SK-N-SH treated with all-trans-retinoic acid at 6 μM for 48 hours (cell line): ENCODE results near the gene FAM171A1.

Source experiments
- ATAC-seq: fragments of 200-7000 bp; cut with Tn5 transposase; 3 replicates; pipeline ENCODE4 v1.9.1; 2020; ENCODE audit warnings: mild to moderate bottlenecking, moderate library complexity
- ARNTL ChIP-seq: fragments of 450-650 bp; formaldehyde crosslinking; IDR thresholded peaks from 2 replicates; pipeline ENCODE4 v1.5.0; 2020; ENCODE audit warnings: low read depth, mild to moderate bottlenecking, moderate library complexity, borderline replicate concordance
- CREB5 ChIP-seq: fragments of 250-450 bp; sonication (Bioruptor Pico); IDR thresholded peaks from 2 replicates; pipeline ENCODE4 v1.5.1; 2020; ENCODE audit warnings: low read depth, mild to moderate bottlenecking, moderate library complexity
- CSDC2 ChIP-seq: fragments of 250-450 bp; sonication (Bioruptor Pico); IDR thresholded peaks from 2 replicates; pipeline ENCODE4 v1.5.0; 2020; ENCODE audit warnings: mild to moderate bottlenecking, moderate library complexity
- CSRNP3 ChIP-seq: fragments of 250-450 bp; sonication (Bioruptor Pico); IDR thresholded peaks from 2 replicates; pipeline ENCODE4 v1.5.1; 2021; ENCODE audit warnings: mild to moderate bottlenecking, moderate library complexity
- ESRRG ChIP-seq: fragments of 250-450 bp; sonication (Bioruptor Pico); IDR thresholded peaks from 2 replicates; pipeline ENCODE4 v1.6.1; 2021; ENCODE audit warnings: mild to moderate bottlenecking
- GLIS3 ChIP-seq: fragments of 250-450 bp; sonication (Bioruptor Pico); IDR thresholded peaks from 2 replicates; pipeline ENCODE4 v1.5.0; 2020; ENCODE audit warnings: mild to moderate bottlenecking, moderate library complexity
- ISL1 ChIP-seq: fragments of 250-450 bp; sonication (Bioruptor Pico); IDR thresholded peaks from 2 replicates; pipeline ENCODE4 v2.1.2; 2022; ENCODE audit warnings: mild to moderate bottlenecking, moderate library complexity
- OSR1 ChIP-seq: fragments of 250-450 bp; sonication (Bioruptor Pico); IDR thresholded peaks from 2 replicates; pipeline ENCODE4 v1.8.0; 2022; ENCODE audit warnings: moderate library complexity, mild to moderate bottlenecking, inconsistent platforms
- PATZ1 ChIP-seq: fragments of 250-450 bp; sonication (Bioruptor Pico); IDR thresholded peaks from 2 replicates; pipeline ENCODE4 v1.8.0; 2020; ENCODE audit warnings: mild to moderate bottlenecking, moderate library complexity, borderline replicate concordance
- POU6F1 ChIP-seq: fragments of 250-450 bp; sonication (Bioruptor Pico); IDR thresholded peaks from 2 replicates; pipeline ENCODE4 v1.8.0; 2021; ENCODE audit warnings: low read depth, mild to moderate bottlenecking, moderate library complexity, borderline replicate concordance
- PPARA ChIP-seq: fragments of 250-450 bp; sonication (Bioruptor Pico); IDR thresholded peaks from 2 replicates; pipeline ENCODE4 v1.5.0; 2020; ENCODE audit warnings: mild to moderate bottlenecking, borderline replicate concordance
- RARB ChIP-seq: fragments of 250-450 bp; sonication (Bioruptor Pico); IDR thresholded peaks from 2 replicates; pipeline ENCODE4 v1.8.0; 2021; ENCODE audit warnings: mild to moderate bottlenecking, moderate library complexity
- TCF4 ChIP-seq: fragments of 250-450 bp; sonication (Bioruptor Pico); IDR thresholded peaks from 2 replicates; pipeline ENCODE4 v1.8.0; 2021; ENCODE audit warnings: mild to moderate bottlenecking, moderate library complexity, borderline replicate concordance
- TOX ChIP-seq: fragments of 250-450 bp; sonication (Bioruptor Pico); IDR thresholded peaks from 2 replicates; pipeline ENCODE4 v1.8.0; 2021; ENCODE audit warnings: mild to moderate bottlenecking, moderate library complexity, borderline replicate concordance
- TSHZ2 ChIP-seq: fragments of 250-450 bp; sonication (Bioruptor Pico); IDR thresholded peaks from 2 replicates; pipeline ENCODE4 v1.5.0; 2020; ENCODE audit warnings: mild to moderate bottlenecking, moderate library complexity
- ZC3H10 ChIP-seq: fragments of 250-450 bp; sonication (Bioruptor Pico); IDR thresholded peaks from 2 replicates; pipeline ENCODE4 v1.5.1; 2021; ENCODE audit warnings: mild to moderate bottlenecking, moderate library complexity
- ZFP3 ChIP-seq: fragments of 250-450 bp; sonication (Bioruptor Pico); IDR thresholded peaks from 2 replicates; pipeline ENCODE4 v1.5.0; 2020; ENCODE audit warnings: mild to moderate bottlenecking, moderate library complexity
- ZNF565 ChIP-seq: fragments of 450-650 bp; formaldehyde crosslinking; conservative IDR thresholded peaks from 2 replicates; pipeline ENCODE4 v1.5.0; 2020; ENCODE audit warnings: low read depth, mild to moderate bottlenecking, moderate library complexity
- ZNF70 ChIP-seq: fragments of 450-650 bp; formaldehyde crosslinking; IDR thresholded peaks from 2 replicates; pipeline ENCODE4 v1.5.0; 2020; ENCODE audit warnings: mild to moderate bottlenecking, moderate library complexity
- ZNF8 ChIP-seq: fragments of 450-650 bp; formaldehyde crosslinking; IDR thresholded peaks from 2 replicates; pipeline ENCODE4 v1.5.0; 2020; ENCODE audit warnings: mild to moderate bottlenecking, moderate library complexity

The FAM171A1 gene

GRCh38 chr10:15347150-15347549 lies 23.9 kb downstream of the FAM171A1 start:
- no peak for ATAC-seq
- no peak for TF ChIP-seq ZC3H10
- no peak for TF ChIP-seq CSDC2 (CRISPR knock-in tag)
- TF ChIP-seq CSRNP3 (CRISPR knock-in tag): no peak
- no peak for TF ChIP-seq ARNTL (CRISPR knock-in tag)
- no peak for TF ChIP-seq ZNF8
- no peak for TF ChIP-seq OSR1 (CRISPR knock-in tag)
- no peak for TF ChIP-seq PPARA (CRISPR knock-in tag)
- TF ChIP-seq ZFP3 (CRISPR knock-in tag): no peak
- no peak for TF ChIP-seq CREB5 (CRISPR knock-in tag)
- TF ChIP-seq ZNF565 (CRISPR knock-in tag): no peak
- no peak for TF ChIP-seq ZNF70 (CRISPR knock-in tag)
- TF ChIP-seq POU6F1: no peak
- TF ChIP-seq TCF4: no peak
- TF ChIP-seq TOX: no peak
- no peak for TF ChIP-seq ESRRG (CRISPR knock-in tag)
- TF ChIP-seq TSHZ2 (CRISPR knock-in tag): no peak
- no peak for TF ChIP-seq GLIS3 (CRISPR knock-in tag)
- no peak for TF ChIP-seq ISL1 (CRISPR knock-in tag)
- no peak for TF ChIP-seq RARB (CRISPR knock-in tag)

- TF ChIP-seq GLIS3 (CRISPR knock-in tag): no peak
- peak; percentile 95 for TF ChIP-seq ZNF70 (CRISPR knock-in tag)
- no peak for TF ChIP-seq OSR1 (CRISPR knock-in tag)
- no peak for TF ChIP-seq CSDC2 (CRISPR knock-in tag)
- TF ChIP-seq TCF4: peak; percentile 81
- ATAC-seq: peak; percentile 46; the same call in 1 of the 3 replicates
Observed at GRCh38 chr10:15346440-15347141, 24.5 kb downstream of the FAM171A1 start.

GRCh38 chr10:15345450-15345849 lies 25.6 kb downstream of the FAM171A1 start:
- no peak; the same call in 2 of the 3 replicates for ATAC-seq
- TF ChIP-seq TCF4: peak; percentile 46; the same call in 1 of the 2 replicates
- no peak for TF ChIP-seq ZFP3 (CRISPR knock-in tag)

GRCh38 chr10:15344876-15345285 lies 26.2 kb downstream of the FAM171A1 start:
- TF ChIP-seq OSR1 (CRISPR knock-in tag) (no peak), ESRRG (CRISPR knock-in tag) (no peak)
- no peak for ATAC-seq

GRCh38 chr10:15344256-15344875 lies 26.7 kb downstream of the FAM171A1 start:
- ATAC-seq: no peak
- TF ChIP-seq PATZ1 (CRISPR knock-in tag): no peak
- 0 out of 2 replicates have a peak, but pooled peaks have one; percentile 58 for TF ChIP-seq ZNF70 (CRISPR knock-in tag)
- TF ChIP-seq RARB (CRISPR knock-in tag): no peak
